OCI-LY1 (cell line): ENCODE data around the gene SPSB1.

Source experiments
- H2AFZ ChIP-seq: fragments of 200-600 bp; sonication (generic), shearing (Covaris generic); 2 replicates; pipeline ENCODE4 v1.6.0; 2014; ENCODE audit warnings: antibody characterized with exemption, mild to moderate bottlenecking, low read length
- H3F3A ChIP-seq: fragments of 200-600 bp; sonication (generic), shearing (Covaris generic); 2 replicates; pipeline ENCODE4 v1.6.0; 2014; ENCODE audit warnings: mild to moderate bottlenecking, antibody characterized with exemption, low read length, moderate library complexity; ENCODE audit not compliant: insufficient read depth
- H3K27ac ChIP-seq: fragments of 200-600 bp; sonication (generic); 2 replicates; pipeline ENCODE4 v1.5.1; 2014; ENCODE audit warnings: low read length, mixed run types, mild to moderate bottlenecking, low read depth; ENCODE audit not compliant: poor library complexity, severe bottlenecking
- H3K27me3 ChIP-seq: fragments of 200-600 bp; sonication (generic); 2 replicates; pipeline ENCODE4 v1.6.0; 2014; ENCODE audit warnings: antibody characterized with exemption, mild to moderate bottlenecking, low read length, moderate library complexity; ENCODE audit not compliant: insufficient read depth
- H3K36me3 ChIP-seq: fragments of 200-600 bp; sonication (generic); 2 replicates; pipeline ENCODE4 v1.6.1; 2014; ENCODE audit warnings: mild to moderate bottlenecking, antibody characterized with exemption, low read length, moderate library complexity, mixed read lengths; ENCODE audit not compliant: insufficient read depth
- H3K4me1 ChIP-seq: fragments of 200-600 bp; sonication (generic); 2 replicates; pipeline ENCODE4 v1.5.1; 2014; ENCODE audit warnings: mild to moderate bottlenecking, low read length, moderate library complexity; ENCODE audit not compliant: insufficient read depth, severe bottlenecking
- H3K4me2 ChIP-seq: fragments of 200-600 bp; sonication (generic), shearing (Covaris generic); 2 replicates; pipeline ENCODE4 v1.6.1; 2014; ENCODE audit warnings: low read length
- H3K4me3 ChIP-seq: fragments of 200-600 bp; sonication (generic); 2 replicates; pipeline ENCODE4 v1.5.1; 2014; ENCODE audit warnings: low read length, low read depth, mild to moderate bottlenecking, mixed read lengths; ENCODE audit not compliant: poor library complexity, severe bottlenecking
- H3K79me2 ChIP-seq: fragments of 200-600 bp; shearing (Covaris generic); 2 replicates; pipeline ENCODE4 v1.6.1; 2016; ENCODE audit warnings: mixed run types, low read length, mixed read lengths; ENCODE audit not compliant: insufficient read depth
- H3K9ac ChIP-seq: fragments of 200-600 bp; sonication (generic), shearing (Covaris generic); 2 replicates; pipeline ENCODE4 v1.6.1; 2014; ENCODE audit warnings: mild to moderate bottlenecking, low read length, mixed read lengths
- H3K9me2 ChIP-seq: fragments of 200-600 bp; sonication (generic), shearing (Covaris generic); 2 replicates; pipeline ENCODE4 v1.6.1; 2014; ENCODE audit warnings: low read depth, mild to moderate bottlenecking, low read length, mixed read lengths
- H3K9me3 ChIP-seq: fragments of 200-600 bp; shearing (Covaris generic); 2 replicates; pipeline ENCODE4 v1.6.1; 2014; ENCODE audit warnings: low read length, mixed read lengths
- H4K20me1 ChIP-seq: fragments of 200-600 bp; sonication (generic), shearing (Covaris generic); 2 replicates; pipeline ENCODE4 v1.6.0; 2016; ENCODE audit warnings: mild to moderate bottlenecking, low read length; ENCODE audit not compliant: insufficient read depth
- EZH2 ChIP-seq: fragments of 200-600 bp; sonication (generic), shearing (Covaris generic); IDR thresholded peaks from 2 replicates; pipeline ENCODE4 v1.8.0; 2017; ENCODE audit warnings: borderline replicate concordance, mixed run types, mild to moderate bottlenecking, antibody characterized with exemption, low read length, moderate library complexity, mixed read lengths
- TF ChIP-seq, protein P1 (sequence below): fragments of 200-600 bp; sonication (generic), shearing (Covaris generic); IDR thresholded peaks from 2 replicates; pipeline ENCODE4 v1.5.1; 2017; ENCODE audit warnings: mild to moderate bottlenecking, antibody characterized with exemption, low read length, moderate library complexity, mixed read lengths

The SPSB1 gene

DNA sequence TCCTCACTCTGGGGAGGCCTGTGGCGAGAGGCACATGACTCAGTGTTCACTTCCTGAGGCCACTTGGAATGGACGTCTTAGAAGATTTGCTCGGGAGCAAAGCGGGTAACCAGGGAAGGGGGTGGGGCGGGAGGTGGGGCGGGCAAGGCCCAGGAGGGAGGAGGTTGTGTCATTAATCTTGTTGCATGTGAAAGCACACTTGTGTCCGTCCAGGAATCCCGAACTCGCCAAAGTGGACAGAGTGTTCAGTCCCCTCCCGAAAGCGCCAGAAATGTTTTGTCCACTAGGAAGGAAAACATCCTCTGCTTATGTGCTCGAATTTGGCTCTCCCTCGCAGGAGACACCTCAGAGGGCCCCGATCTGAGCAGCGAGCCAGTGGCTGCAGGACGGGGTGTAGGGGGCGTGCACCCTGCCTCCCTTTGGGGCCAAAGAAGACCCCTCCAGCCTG lies 84.2 kb downstream of the SPSB1 start:
- no peak for TF ChIP-seq EZH2
- TF ChIP-seq, protein P1, sequence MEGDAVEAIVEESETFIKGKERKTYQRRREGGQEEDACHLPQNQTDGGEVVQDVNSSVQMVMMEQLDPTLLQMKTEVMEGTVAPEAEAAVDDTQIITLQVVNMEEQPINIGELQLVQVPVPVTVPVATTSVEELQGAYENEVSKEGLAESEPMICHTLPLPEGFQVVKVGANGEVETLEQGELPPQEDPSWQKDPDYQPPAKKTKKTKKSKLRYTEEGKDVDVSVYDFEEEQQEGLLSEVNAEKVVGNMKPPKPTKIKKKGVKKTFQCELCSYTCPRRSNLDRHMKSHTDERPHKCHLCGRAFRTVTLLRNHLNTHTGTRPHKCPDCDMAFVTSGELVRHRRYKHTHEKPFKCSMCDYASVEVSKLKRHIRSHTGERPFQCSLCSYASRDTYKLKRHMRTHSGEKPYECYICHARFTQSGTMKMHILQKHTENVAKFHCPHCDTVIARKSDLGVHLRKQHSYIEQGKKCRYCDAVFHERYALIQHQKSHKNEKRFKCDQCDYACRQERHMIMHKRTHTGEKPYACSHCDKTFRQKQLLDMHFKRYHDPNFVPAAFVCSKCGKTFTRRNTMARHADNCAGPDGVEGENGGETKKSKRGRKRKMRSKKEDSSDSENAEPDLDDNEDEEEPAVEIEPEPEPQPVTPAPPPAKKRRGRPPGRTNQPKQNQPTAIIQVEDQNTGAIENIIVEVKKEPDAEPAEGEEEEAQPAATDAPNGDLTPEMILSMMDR: no peak
- no peak overlapping the region for H2AFZ ChIP-seq
- H3K4me2 ChIP-seq: no peak overlapping the region
- H3K9ac ChIP-seq: no peak overlapping the region
- H3K4me1 ChIP-seq: no peaks in the 10 kb centered on the region
- no peaks in the 10 kb centered on the region for H3F3A ChIP-seq
- no peaks in the 10 kb centered on the region for H3K9me2 ChIP-seq
- H3K36me3 ChIP-seq: no peaks in the 10 kb centered on the region
- no peaks in the 10 kb centered on the region for H3K9me3 ChIP-seq
- no peak overlapping the region for H3K4me3 ChIP-seq
- no peak overlapping the region for H3K27ac ChIP-seq
- no peaks in the 10 kb centered on the region for H4K20me1 ChIP-seq
- H3K79me2 ChIP-seq: no peaks in the 10 kb centered on the region
- H3K27me3 ChIP-seq: 0 out of 2 replicates have a peak, but pooled peaks cover 4% of the 10 kb centered on the region

- H3K79me2 ChIP-seq: no peaks in the 10 kb centered on the region
- no peaks in the 10 kb centered on the region for H4K20me1 ChIP-seq
- no peaks in the 10 kb centered on the region for H3F3A ChIP-seq
- no peaks in the 10 kb centered on the region for H3K9me2 ChIP-seq
- no peak for TF ChIP-seq EZH2
- TF ChIP-seq, protein P1: no peak
- H3K4me1 ChIP-seq: no peaks in the 10 kb centered on the region
- H3K9ac ChIP-seq: no peak overlapping the region
- no peak overlapping the region for H2AFZ ChIP-seq
- no peaks in the 10 kb centered on the region for H3K9me3 ChIP-seq
- 0 out of 2 replicates have a peak, but pooled peaks cover 10% of the 10 kb centered on the region for H3K27me3 ChIP-seq
- no peaks in the 10 kb centered on the region for H3K36me3 ChIP-seq
- H3K4me3 ChIP-seq: no peak overlapping the region
- H3K4me2 ChIP-seq: no peak overlapping the region
- no peak overlapping the region for H3K27ac ChIP-seq
These were observed 86.1 kb downstream of the SPSB1 start for GRCh38 chr1:9378801-9379200.

DNA sequence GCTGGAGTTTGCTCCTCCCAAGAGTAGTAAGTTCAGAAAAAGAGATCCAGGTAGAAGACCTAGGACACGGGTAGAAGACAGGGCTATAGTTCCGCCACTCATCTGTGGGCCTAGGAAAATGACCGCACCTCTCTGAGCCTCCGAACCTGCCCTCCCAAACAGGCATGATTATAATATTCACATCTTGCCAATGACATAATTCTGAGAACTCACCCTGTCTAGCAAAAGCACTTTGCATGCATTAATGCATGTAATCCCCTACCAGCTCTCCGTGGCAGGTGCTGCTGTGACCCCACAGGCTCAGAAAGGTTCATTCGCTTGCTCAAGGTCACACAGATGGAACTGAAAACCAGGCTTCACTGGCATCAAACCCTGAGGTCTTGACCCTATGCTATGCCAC lies 88.0 kb downstream of the SPSB1 start:
- Histone ChIP-seq H3K9me2 (no peaks in the 10 kb centered on the region), H3K4me3 (no peak overlapping the region), H3K9me3 (no peaks in the 10 kb centered on the region), H3K27me3 (peaks cover 15% of the 10 kb centered on the region; the same call in 1 of the 2 replicates), H3K9ac (no peak overlapping the region), H2AFZ (no peak overlapping the region), H3K36me3 (no peaks in the 10 kb centered on the region), H3K4me2 (no peak overlapping the region), H3K27ac (no peak overlapping the region), H3K4me1 (no peaks in the 10 kb centered on the region), H3F3A (no peaks in the 10 kb centered on the region), H4K20me1 (no peaks in the 10 kb centered on the region), H3K79me2 (no peaks in the 10 kb centered on the region)
- TF ChIP-seq, protein P1: no peak
- no peak for TF ChIP-seq EZH2
